Measurements from ENCODE around the gene NELFE.
"Not testable (repeated sequence)": the region's sequence is repeated elsewhere in the genome, so short reads cannot be mapped to it uniquely, and the experiment has no call there.

- not testable (repeated sequence) for TF ChIP-seq EZH2 (IDR thresholded peaks at IDR 0.05; ENCODE audit: insufficient read depth, poor library complexity, severe bottlenecking); EZH2phosphoT487 (IDR thresholded peaks at IDR 0.05; ENCODE audit: insufficient read depth, low read depth)
Measured at GRCh38 chr6:32002546-32003268, 43.9 kb upstream of the NELFE start.

Data from GM23248 (cell line).